Measurements from ENCODE around the gene ATP13A1.

ATP13A1 gene

GRCh38 chr19:19632661-19633060 lies 30.8 kb downstream of the ATP13A1 start:
- TF ChIP-seq, protein P1, sequence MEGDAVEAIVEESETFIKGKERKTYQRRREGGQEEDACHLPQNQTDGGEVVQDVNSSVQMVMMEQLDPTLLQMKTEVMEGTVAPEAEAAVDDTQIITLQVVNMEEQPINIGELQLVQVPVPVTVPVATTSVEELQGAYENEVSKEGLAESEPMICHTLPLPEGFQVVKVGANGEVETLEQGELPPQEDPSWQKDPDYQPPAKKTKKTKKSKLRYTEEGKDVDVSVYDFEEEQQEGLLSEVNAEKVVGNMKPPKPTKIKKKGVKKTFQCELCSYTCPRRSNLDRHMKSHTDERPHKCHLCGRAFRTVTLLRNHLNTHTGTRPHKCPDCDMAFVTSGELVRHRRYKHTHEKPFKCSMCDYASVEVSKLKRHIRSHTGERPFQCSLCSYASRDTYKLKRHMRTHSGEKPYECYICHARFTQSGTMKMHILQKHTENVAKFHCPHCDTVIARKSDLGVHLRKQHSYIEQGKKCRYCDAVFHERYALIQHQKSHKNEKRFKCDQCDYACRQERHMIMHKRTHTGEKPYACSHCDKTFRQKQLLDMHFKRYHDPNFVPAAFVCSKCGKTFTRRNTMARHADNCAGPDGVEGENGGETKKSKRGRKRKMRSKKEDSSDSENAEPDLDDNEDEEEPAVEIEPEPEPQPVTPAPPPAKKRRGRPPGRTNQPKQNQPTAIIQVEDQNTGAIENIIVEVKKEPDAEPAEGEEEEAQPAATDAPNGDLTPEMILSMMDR (conservative IDR thresholded peaks at IDR 0.05; ENCODE audit: low read length) = no peak
- no peak for DNase-seq (ENCODE audit: low read depth)
- H3K4me3 ChIP-seq (ENCODE audit: low read length) = no peak overlapping the region

DNA sequence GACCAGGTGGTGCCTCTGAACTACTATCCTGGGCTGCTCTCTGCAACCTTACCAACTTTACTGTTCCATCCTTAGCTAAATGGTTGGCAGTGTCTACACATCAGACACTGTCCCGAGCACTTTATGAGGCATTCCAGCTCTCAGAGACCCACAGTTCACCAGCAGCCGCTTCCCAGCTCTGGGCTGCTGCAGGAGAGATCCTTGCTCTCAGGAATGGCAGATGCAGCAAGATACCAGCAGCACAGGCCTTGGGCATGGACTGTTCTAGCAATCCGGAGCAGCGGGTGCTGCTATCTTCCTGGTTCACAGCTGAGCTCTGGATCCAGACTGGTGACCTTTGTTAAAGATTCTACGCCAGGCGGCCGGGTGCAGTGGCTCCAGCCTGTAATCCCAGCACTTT lies 32.1 kb downstream of the ATP13A1 start:
- no peak overlapping the region for H3K4me3 ChIP-seq (ENCODE audit: low read length)
- DNase-seq (ENCODE audit: low read depth) = no peak
- TF ChIP-seq, protein P1 (conservative IDR thresholded peaks at IDR 0.05; ENCODE audit: low read length) = no peak

GRCh38 chr19:19630426-19630825 lies 33.0 kb downstream of the ATP13A1 start:
- DNase-seq (ENCODE audit: low read depth) = no peak
- no peak overlapping the region for H3K4me3 ChIP-seq (ENCODE audit: low read length)
- TF ChIP-seq, protein P1 (conservative IDR thresholded peaks at IDR 0.05; ENCODE audit: low read length) = no peak

GRCh38 chr19:19630062-19630414 lies 33.4 kb downstream of the ATP13A1 start:
- TF ChIP-seq, protein P1 (conservative IDR thresholded peaks at IDR 0.05; ENCODE audit: low read length) = no peak
- no peak for DNase-seq (ENCODE audit: low read depth)
- H3K4me3 ChIP-seq (ENCODE audit: low read length) = no peak overlapping the region

DNA sequence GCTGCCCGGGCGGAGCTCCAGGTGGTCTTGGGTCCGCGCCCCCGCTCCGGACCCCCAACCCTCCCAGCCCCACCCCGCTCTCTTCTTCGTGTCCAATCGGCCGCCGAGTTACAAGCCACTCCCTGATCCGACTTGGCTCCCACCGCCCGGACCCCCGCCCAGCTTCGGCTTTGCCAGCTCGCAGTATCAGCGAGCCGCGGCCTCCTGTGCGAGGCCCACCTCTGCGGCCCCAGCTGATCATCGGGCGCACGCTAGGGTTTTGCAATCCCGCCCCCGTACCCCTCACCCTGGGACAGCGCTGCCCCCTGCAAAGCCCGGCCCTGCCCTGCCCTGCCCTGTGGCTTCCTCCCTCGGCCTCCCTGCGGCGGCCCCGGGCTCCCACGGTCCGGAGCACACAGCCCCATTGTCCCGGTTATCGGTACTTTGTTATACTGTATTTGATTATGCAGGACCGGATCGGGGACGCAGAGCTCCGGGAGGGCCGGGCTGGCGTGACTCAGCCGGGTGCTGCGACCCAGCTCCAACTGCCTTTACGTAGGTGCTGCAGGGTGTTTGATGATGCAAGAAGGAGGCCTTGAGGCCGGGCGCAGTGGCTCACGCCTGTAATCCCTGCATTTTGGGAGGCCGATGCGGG lies 34.9 kb downstream of the ATP13A1 start:
- TF ChIP-seq, protein P1 (conservative IDR thresholded peaks at IDR 0.05; ENCODE audit: low read length) = no peak
- DNase-seq (ENCODE audit: low read depth) = peak; percentile 13

DNA sequence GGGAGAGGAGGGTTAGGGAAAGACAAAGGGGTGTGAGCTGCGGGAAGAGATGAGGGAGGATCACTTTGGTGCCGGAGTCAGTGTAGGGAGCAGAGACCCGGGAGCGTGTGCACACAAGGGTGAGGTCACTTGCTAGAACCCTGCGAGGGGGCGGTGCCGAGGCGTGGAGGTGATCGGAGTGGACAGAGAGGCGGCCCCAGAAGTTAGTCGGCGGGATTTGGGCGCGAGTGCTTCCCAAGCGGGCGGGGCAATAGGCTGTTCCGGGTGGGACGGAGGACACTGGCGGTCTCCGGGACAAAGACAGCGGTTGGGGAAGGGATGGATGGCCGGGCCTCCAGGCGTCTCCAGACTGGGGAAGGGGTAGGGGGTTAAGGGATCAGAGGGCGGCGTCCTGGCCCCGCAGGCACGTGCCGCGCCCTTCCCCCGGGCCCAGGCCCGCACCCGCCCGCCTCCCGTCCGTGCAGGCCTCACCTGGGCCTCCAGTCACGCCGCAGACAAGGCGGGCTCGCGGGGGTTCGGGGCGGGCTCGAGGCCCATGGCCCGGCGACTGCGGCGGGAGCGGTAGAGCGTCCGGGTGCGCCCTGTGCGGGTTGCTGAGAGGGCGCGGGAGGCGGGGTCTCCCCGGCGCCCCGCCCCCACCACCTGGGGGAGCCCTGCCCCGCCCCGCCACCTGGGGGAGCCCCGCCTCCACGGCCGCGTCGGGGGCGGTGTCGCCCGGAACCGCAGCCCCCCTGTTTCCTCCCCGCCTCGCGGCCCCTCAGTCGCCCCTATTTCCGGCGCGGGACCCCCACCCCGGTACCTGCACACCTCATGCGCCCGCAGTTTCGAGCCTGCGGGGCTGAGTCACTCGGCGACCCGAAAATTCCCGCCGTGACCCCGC lies 35.6 kb downstream of the ATP13A1 start, which contains the start of gene LPAR2:
TSS of gene LPAR2 (minus strand) at position 600 of the 880 bp plus-strand sequence. CDS start 945 bp downstream, outside the sequence.
- DNase-seq (ENCODE audit: low read depth) = no peak
- H3K4me3 ChIP-seq (ENCODE audit: low read length) = peak within 1 kb of the TSS; percentile 33
- TF ChIP-seq, protein P1 (conservative IDR thresholded peaks at IDR 0.05; ENCODE audit: low read length) = no peak

More for the DNA sequence above, 34.9 kb downstream of the ATP13A1 start:
- peak overlapping the region; percentile 33 for H3K4me3 ChIP-seq (ENCODE audit: low read length)

Measured in AG10803 (cell line).